HFF-Myc (cell line): Measurements from ENCODE around the gene RNF217.
"Not testable (repeated sequence)": the region's sequence is repeated elsewhere in the genome, so short reads cannot be mapped to it uniquely, and the experiment has no call there.

Experiments used
- DNase-seq: peaks from one replicate; pipeline ENCODE4 v3.0.0-alpha.2; 2011; ENCODE audit warnings: low read depth; ENCODE audit errors: extremely low read depth
- H3K4me3 ChIP-seq: replicated peaks from 2 replicates; pipeline ENCODE4 v1.5.1; 2011; ENCODE audit warnings: low read depth, mild to moderate bottlenecking, control low read depth, low read length
- CTCF ChIP-seq: IDR thresholded peaks from 2 replicates; pipeline ENCODE4 v1.5.1; 2012; ENCODE audit warnings: mild to moderate bottlenecking, low read depth, low read length, control low read depth; ENCODE audit errors: missing control alignments

The RNF217 gene

DNA sequence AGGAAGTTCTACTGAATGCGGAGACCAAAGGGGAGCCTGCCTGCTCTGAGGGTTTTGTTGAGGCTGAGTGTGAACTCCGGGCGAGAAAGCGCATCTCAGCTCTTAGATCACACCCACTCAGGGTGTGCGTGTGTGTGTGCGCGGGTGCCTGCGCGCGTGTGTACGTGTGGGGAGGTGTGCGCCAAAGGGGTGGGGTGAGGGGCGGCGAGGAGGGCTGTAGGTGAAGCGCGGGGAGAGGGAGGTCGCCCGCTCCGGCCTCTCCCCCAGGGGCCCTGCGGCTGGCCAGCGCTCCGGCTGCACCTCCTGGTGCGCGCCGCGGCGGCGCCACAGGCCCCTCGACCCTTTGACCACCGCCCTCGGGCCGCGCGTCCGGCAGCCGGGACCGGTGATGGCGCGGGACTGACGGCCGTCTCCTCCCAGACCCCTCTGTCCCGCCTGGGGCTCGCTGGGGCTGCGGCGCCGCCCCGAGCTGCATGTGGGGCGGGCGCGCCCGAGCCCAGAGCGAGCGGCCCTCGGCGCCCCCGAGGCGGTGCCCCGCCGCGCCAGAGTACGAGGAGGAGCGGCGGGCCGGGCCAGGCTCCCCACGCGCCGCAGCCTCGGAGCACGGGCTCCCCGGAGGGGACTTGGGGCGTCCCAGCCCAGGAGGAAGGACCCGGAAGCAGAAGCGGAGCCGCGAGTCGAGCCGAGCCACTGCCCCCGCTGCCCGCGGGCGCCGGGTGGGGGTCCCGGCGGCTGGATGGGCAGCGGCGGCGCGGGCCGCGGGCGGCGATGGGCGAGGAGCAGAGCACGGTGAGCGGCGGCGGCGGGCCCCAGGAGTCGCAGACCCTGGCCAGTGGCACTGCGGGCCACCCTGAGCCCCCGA lies at the start of gene RNF217:
Gene RNF217, plus strand, starts transcription at position 661 of the 862 bp plus-strand sequence. Its CDS starts 108 bp downstream, at position 769.
- peak within 1 kb of the TSS; percentile 66 for H3K4me3 ChIP-seq
- no peak for TF ChIP-seq CTCF
- DNase-seq = no peak

- no peak for TF ChIP-seq CTCF
- H3K4me3 ChIP-seq = no peak overlapping the region
- DNase-seq = no peak
Measured at GRCh38 chr6:124913056-124913455, 49.2 kb upstream of the RNF217 start.

DNA sequence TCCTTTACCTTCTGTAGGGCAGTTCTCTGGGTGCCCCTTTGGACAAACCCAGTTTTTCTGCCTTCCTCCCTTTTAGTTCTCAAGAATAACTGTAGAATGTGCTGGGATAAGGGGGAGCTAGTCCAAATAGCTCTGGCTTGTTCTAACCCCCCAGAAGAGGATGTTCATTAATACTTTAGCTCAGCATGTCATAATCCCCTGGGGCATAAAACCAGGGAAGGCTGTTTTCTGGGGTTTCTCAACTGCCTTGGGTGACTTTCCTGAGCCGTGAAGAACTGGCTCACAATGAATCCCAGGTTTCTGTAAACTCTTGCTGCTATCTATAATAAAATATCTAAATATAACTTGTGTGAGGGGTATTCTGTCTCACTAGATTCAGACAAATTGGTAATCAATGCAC lies 44.5 kb upstream of the RNF217 start:
- no peak overlapping the region for H3K4me3 ChIP-seq
- TF ChIP-seq CTCF = no peak
- DNase-seq = no peak

GRCh38 chr6:124919703-124920102 lies 42.5 kb upstream of the RNF217 start:
- DNase-seq, H3K4me3 ChIP-seq: not testable (repeated sequence)

- H3K4me3 ChIP-seq = no peak overlapping the region
- TF ChIP-seq CTCF = no peak
- no peak for DNase-seq
Measured at GRCh38 chr6:124924333-124924759, 37.9 kb upstream of the RNF217 start.

- no peak overlapping the region for H3K4me3 ChIP-seq
- DNase-seq = no peak
- no peak for TF ChIP-seq CTCF
Measured at GRCh38 chr6:124926435-124926834, 35.8 kb upstream of the RNF217 start.

GRCh38 chr6:124927806-124928205 lies 34.4 kb upstream of the RNF217 start:
- DNase-seq = no peak
- TF ChIP-seq CTCF = no peak
- H3K4me3 ChIP-seq = no peak overlapping the region
